Measurements from ENCODE around the gene XG. TPM values are rescaled to one million over a fixed set of nuclear protein-coding genes. Genes with fewer than 3 reads are reported as not detected.

The XG gene
- total and polyA plus RNA-seq, 9 of the 15 experiments (the other 6 are each of a cell fraction or from before 2014, with no cell fraction given): 0.03 to 0.12 TPM; not detected in 7

Other genes starting within 250 kb of the XG start
- gene CD99, start 60.7 kb upstream of the XG start, total RNA-seq (2014; rRNA removed): 46.4 and 55.3 TPM in 2 replicates
- gene CD99, start 60.7 kb upstream of the XG start, total RNA-seq (2014; rRNA removed; fragmentation: Illumina TruSeq; extraction: Trizol): 23.6 and 23.9 TPM in 2 replicates
- 33.3 and 34.5 TPM in 2 replicates for gene CD99, start 60.7 kb upstream of the XG start, total RNA-seq (2015; rRNA removed; fragmentation: Illumina TruSeq; extraction: Trizol)
- 41.2 and 42.3 TPM in 2 replicates for gene CD99, start 60.7 kb upstream of the XG start, total RNA-seq (2021)
- gene CD99, start 60.7 kb upstream of the XG start, polyA plus RNA-seq (2011; rRNA removed): 10.8 and 21.3 TPM in 2 replicates
- 40.2 and 41.6 TPM in 2 replicates for gene CD99, start 60.7 kb upstream of the XG start, polyA plus RNA-seq (2014; fragmentation: Illumina TruSeq; extraction: Trizol)
- 1 to 10 TPM; 5.0 to 5.6 TPM for gene CD99, start 60.7 kb upstream of the XG start, polyA plus RNA-seq (2014; fragmentation: Nextera tagmentation; extraction: Ambion mirVana)
- 38.4 and 41.5 TPM in 2 replicates for gene CD99, start 60.7 kb upstream of the XG start, polyA plus RNA-seq (2014; rRNA removed)
- gene GYG2, start 76.9 kb downstream of the XG start, total RNA-seq (2014; rRNA removed): 2.6 and 2.9 TPM in 2 replicates
- gene GYG2, start 76.9 kb downstream of the XG start, total RNA-seq (2014; rRNA removed; fragmentation: Illumina TruSeq; extraction: Trizol): 2.0 and 2.3 TPM in 2 replicates
- 2.6 and 2.7 TPM in 2 replicates for gene GYG2, start 76.9 kb downstream of the XG start, total RNA-seq (2015; rRNA removed; fragmentation: Illumina TruSeq; extraction: Trizol)
- gene GYG2, start 76.9 kb downstream of the XG start, total RNA-seq (2021): 3.8 and 4.4 TPM in 2 replicates
- gene GYG2, start 76.9 kb downstream of the XG start, polyA plus RNA-seq (2011; rRNA removed): 3.6 and 5.6 TPM in 2 replicates
- 3.8 and 4.0 TPM in 2 replicates for gene GYG2, start 76.9 kb downstream of the XG start, polyA plus RNA-seq (2014; fragmentation: Illumina TruSeq; extraction: Trizol)
- gene GYG2, start 76.9 kb downstream of the XG start, polyA plus RNA-seq (2014; fragmentation: Nextera tagmentation; extraction: Ambion mirVana): 1 to 10 TPM in 1 of 2 experiments, under 1 TPM in 1; 0.24 to 1.4 TPM
- gene GYG2, start 76.9 kb downstream of the XG start, polyA plus RNA-seq (2014; rRNA removed): 3.4 and 3.7 TPM in 2 replicates
- 0.04 and 0.05 TPM in 2 replicates for gene ARSD, start 177.3 kb downstream of the XG start, total RNA-seq (2014; rRNA removed)
- gene ARSD, start 177.3 kb downstream of the XG start, total RNA-seq (2014; rRNA removed; fragmentation: Illumina TruSeq; extraction: Trizol): 0.07 and 0.29 TPM in 2 replicates
- gene ARSD, start 177.3 kb downstream of the XG start, total RNA-seq (2015; rRNA removed; fragmentation: Illumina TruSeq; extraction: Trizol): 0.11 TPM in 2 replicates
- gene ARSD, start 177.3 kb downstream of the XG start, total RNA-seq (2021): 0.13 and 0.16 TPM in 2 replicates
- 0.06 and 0.11 TPM in 2 replicates for gene ARSD, start 177.3 kb downstream of the XG start, polyA plus RNA-seq (2011; rRNA removed)
- 0.06 and 0.15 TPM in 2 replicates for gene ARSD, start 177.3 kb downstream of the XG start, polyA plus RNA-seq (2014; fragmentation: Illumina TruSeq; extraction: Trizol)
- gene ARSD, start 177.3 kb downstream of the XG start, polyA plus RNA-seq (2014; fragmentation: Nextera tagmentation; extraction: Ambion mirVana): under 1 TPM; 0.22 to 0.23 TPM
- 1.3 TPM in 1 of 2 replicates, not detected in the other for gene ARSD, start 177.3 kb downstream of the XG start, polyA plus RNA-seq (2014; rRNA removed)